Activated CD8-positive, alpha-beta memory T cell treated with anti-CD3 and anti-CD28 coated beads, Interleukin-2, amount 10 ng/mL, durations not matched to agents 7 days and 5 days (primary cell): ENCODE data around the gene RPUSD3. TPM values are rescaled to one million over a fixed set of nuclear protein-coding genes. Genes with fewer than 3 reads are reported as not detected.
A peak's percentile ranks its signal among the peaks of the same experiment; 100 is the strongest.

Experiments used
- ATAC-seq: fragments of 150-1000 bp; cut with Tn5 transposase; one replicate; pipeline ENCODE4 v1.10.0; 2021; ENCODE audit warnings: moderate library complexity
- CTCF ChIA-PET: fragments of 350-600 bp; sonication (Branson Sonifier 250); formaldehyde crosslinking; loops from one replicate; lab custom pipeline; 2021; ENCODE audit warnings: antibody characterized with exemption; lab: Charles Lee
- DNase-seq: peaks from one replicate; pipeline ENCODE4 v3.0.0-alpha.2; 2020
- H3K27ac Mint-ChIP-seq: one replicate; pipeline ENCODE4 v1.8.0; 2021; ENCODE audit warnings: mild to moderate bottlenecking, mixed read lengths
- H3K27me3 Mint-ChIP-seq: one replicate; pipeline ENCODE4 v1.8.0; 2021; ENCODE audit warnings: mixed read lengths
- H3K36me3 Mint-ChIP-seq: one replicate; pipeline ENCODE4 v1.8.0; 2021; ENCODE audit warnings: mild to moderate bottlenecking, mixed read lengths
- H3K4me1 Mint-ChIP-seq: one replicate; pipeline ENCODE4 v1.8.0; 2021; ENCODE audit warnings: mixed read lengths
- H3K4me3 Mint-ChIP-seq: one replicate; pipeline ENCODE4 v1.8.0; 2021; ENCODE audit warnings: mild to moderate bottlenecking, moderate library complexity, mixed read lengths
- H3K9me3 Mint-ChIP-seq: one replicate; pipeline ENCODE4 v1.8.0; 2022; ENCODE audit warnings: low read depth, mixed read lengths
- total RNA-seq, 2 experiments: library from RNA; stranded (reverse); gene quantifications; one replicate each; pipeline ENCODE4 v1.2.3, GENCODE V29; 2021

RPUSD3 gene
- total RNA-seq, 2 experiments from 2014 or later = 61.7 to 77.6 TPM

DNA sequence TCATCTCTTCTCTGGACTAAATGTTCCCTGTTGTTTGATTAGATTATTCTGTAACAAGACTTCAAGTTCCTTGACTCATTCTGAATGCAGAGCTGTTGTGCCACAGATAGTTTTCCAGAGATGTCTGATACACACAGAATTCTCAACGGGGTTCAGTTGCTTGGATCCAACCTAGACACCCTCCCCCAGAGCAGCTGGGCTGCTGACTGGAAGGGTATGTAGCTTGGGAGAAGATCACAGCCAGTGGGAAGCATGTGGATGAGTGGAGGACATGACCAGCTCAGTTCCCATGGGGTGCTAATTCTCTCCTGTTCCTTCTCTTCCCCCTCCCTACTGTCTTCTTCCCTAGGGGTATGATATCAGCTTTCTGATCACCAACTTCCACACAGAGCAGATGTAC is 40.3 kb downstream of the RPUSD3 start:
- H3K27ac Mint-ChIP-seq = no peak overlapping the region
- no peak for DNase-seq
- no peaks in the 10 kb centered on the region for H3K9me3 Mint-ChIP-seq
- H3K4me3 Mint-ChIP-seq = no peak overlapping the region
- CTCF ChIA-PET = interaction anchor here (1.0 to 2.9 kb wide), 3 partner anchors 10 to 77 kb away, joined by 3 to 11 read pairs (median 4); partner anchors contain the start of genes ARPC4 and TADA3
- no peaks in the 10 kb centered on the region for H3K27me3 Mint-ChIP-seq
- H3K4me1 Mint-ChIP-seq = peaks cover 33% of the 10 kb centered on the region
- H3K36me3 Mint-ChIP-seq = peaks cover 63% of the 10 kb centered on the region
- ATAC-seq = no peak

- DNase-seq = no peak
- H3K9me3 Mint-ChIP-seq = no peaks in the 10 kb centered on the region
- no peak for ATAC-seq
- no peak overlapping the region for H3K4me3 Mint-ChIP-seq
- no peak overlapping the region for H3K27ac Mint-ChIP-seq
- no peaks in the 10 kb centered on the region for H3K27me3 Mint-ChIP-seq
- peaks cover 22% of the 10 kb centered on the region for H3K4me1 Mint-ChIP-seq
- CTCF ChIA-PET = interaction anchor here (0.7 kb wide), 1 partner anchor 36 kb away, joined by 3 read pairs; no protein-coding TSS in a partner anchor
- peaks cover 69% of the 10 kb centered on the region for H3K36me3 Mint-ChIP-seq
These were observed 43.3 kb downstream of the RPUSD3 start for GRCh38 chr3:9800529-9800928.

- no peak for ATAC-seq
- Mint-ChIP-seq H3K9me3 (no peaks in the 10 kb centered on the region), H3K4me3 (no peak overlapping the region), H3K36me3 (peaks cover 61% of the 10 kb centered on the region), H3K27ac (no peak overlapping the region), H3K27me3 (no peaks in the 10 kb centered on the region), H3K4me1 (peaks cover 29% of the 10 kb centered on the region)
- no peak for DNase-seq
- CTCF ChIA-PET = interaction anchor here (2.3 kb wide), 1 partner anchor 8 kb away, joined by 9 read pairs; no protein-coding TSS in a partner anchor
These were observed 46.4 kb downstream of the RPUSD3 start for GRCh38 chr3:9797196-9797945.

DNA sequence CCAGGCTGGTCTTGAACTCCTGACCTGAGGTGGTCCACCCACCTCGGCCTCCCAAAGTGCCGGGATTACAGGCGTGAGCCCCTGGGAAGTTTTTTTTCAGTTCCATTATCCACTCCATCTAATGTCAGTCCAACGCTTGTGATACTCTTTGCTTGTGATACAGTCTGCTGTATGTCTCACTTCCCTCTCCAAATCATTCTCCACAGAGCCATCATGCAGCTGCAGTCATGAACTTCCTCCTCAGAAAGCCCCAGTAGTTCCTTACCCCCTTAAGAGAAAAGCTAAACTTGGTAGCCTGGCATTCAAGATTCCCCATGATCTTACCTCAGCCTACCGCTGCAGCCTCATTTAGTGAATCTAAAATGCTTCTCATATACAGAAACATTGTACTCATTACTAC is 48.6 kb downstream of the RPUSD3 start:
- Mint-ChIP-seq H3K27me3 (no peaks in the 10 kb centered on the region), H3K9me3 (no peaks in the 10 kb centered on the region), H3K4me3 (peak overlapping the region; percentile 28), H3K36me3 (peaks cover 54% of the 10 kb centered on the region), H3K27ac (peak overlapping the region; percentile 81), H3K4me1 (peaks cover 46% of the 10 kb centered on the region)
- ATAC-seq (no peak), DNase-seq (no peak)
- CTCF ChIA-PET = interaction anchor here (1.2 to 2.3 kb wide), 2 partner anchors 10 to 24 kb away, joined by 3 to 9 read pairs; no protein-coding TSS in a partner anchor

DNA sequence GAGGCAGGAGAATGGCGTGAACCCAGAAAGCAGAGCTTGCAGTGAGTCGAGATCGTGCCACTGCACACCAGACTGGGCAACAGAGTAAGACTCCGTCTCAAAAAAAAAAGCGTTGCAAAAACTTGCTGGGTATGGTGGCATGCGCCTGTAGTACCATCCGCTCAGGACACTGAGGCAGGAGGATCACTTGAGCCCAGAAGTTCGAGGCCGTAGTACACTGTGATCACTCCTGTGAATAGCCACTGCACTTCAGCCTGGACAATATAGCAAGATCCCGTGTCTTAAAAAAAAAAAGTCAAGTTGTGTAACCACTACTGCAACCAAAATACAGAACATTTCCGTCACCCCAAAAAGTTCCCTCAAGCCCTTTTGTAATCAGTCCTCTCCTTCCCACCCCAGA is 49.4 kb downstream of the RPUSD3 start:
- DNase-seq (no peak), ATAC-seq (no peak)
- Mint-ChIP-seq H3K4me3 (peak overlapping the region; percentile 97), H3K4me1 (peaks cover 49% of the 10 kb centered on the region), H3K9me3 (no peaks in the 10 kb centered on the region), H3K27me3 (no peaks in the 10 kb centered on the region), H3K27ac (peak overlapping the region; percentile 81), H3K36me3 (peaks cover 53% of the 10 kb centered on the region)
- CTCF ChIA-PET = interaction anchor here (1.2 to 2.7 kb wide), 5 partner anchors 10 to 62 kb away, joined by 3 to 12 read pairs (median 10); partner anchors contain the start of gene BRPF1

DNA sequence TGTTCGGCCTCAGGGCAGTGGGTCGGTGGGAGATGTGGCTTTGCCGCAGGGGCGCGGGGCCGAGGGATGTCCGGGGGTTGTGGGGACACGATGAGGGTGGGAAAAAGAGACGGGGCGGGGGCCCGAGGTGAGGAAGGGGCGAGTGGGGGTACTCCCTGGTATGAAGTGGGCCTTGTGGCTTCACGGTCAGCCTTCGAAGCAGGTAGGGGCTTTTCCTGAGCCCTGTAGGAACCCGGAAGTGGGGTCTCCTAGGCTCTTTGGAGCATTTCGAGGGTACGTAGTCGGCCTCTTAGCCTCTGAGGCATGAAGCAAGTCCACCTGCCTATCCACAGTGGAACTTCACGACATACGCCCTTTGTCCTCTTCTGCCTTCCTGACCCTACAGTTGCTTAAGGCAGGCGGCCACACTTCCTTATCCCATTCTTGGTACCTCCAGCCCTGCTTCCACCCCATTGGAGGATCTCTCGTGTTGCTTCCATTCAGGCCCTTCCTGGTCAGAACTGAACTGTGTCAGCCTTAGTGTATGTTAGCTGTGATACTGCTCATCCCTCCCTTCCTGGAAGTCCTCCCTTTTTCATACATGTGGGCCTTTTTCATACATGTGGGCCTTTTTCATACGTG is 50.5 kb downstream of the RPUSD3 start:
- no peaks in the 10 kb centered on the region for H3K27me3 Mint-ChIP-seq
- DNase-seq = peak; percentile 69
- H3K36me3 Mint-ChIP-seq = peaks cover 54% of the 10 kb centered on the region
- peaks cover 49% of the 10 kb centered on the region for H3K4me1 Mint-ChIP-seq
- ATAC-seq = peak; percentile 20
- no peaks in the 10 kb centered on the region for H3K9me3 Mint-ChIP-seq
- peak overlapping the region; percentile 97 for H3K4me3 Mint-ChIP-seq
- CTCF ChIA-PET = interaction anchor here (0.6 to 3.1 kb wide), 13 partner anchors 11 to 528 kb away, joined by 3 to 24 read pairs (median 7); partner anchors contain the start of genes BRPF1, CRELD1, OGG1 and SEC13
- H3K27ac Mint-ChIP-seq = peak overlapping the region; percentile 100

GRCh38 chr3:9792405-9793160 is 51.2 kb downstream of the RPUSD3 start, which contains the start of the genes ARPC4 and TADA3:
Gene ARPC4 (plus strand): TSS chr3:9793082. CDS start chr3:9793122, 40 bp downstream.
Gene TADA3 (minus strand): TSS chr3:9792473. CDS start chr3:9791466, 1,007 bp downstream.
- no peaks in the 10 kb centered on the region for H3K27me3 Mint-ChIP-seq
- peaks cover 51% of the 10 kb centered on the region for H3K36me3 Mint-ChIP-seq
- CTCF ChIA-PET = interaction anchor here (0.6 to 3.1 kb wide), 13 partner anchors 10 to 529 kb away, joined by 3 to 24 read pairs (median 7); partner anchors contain the start of genes BRPF1, CRELD1, OGG1 and SEC13
- H3K4me1 Mint-ChIP-seq = peaks cover 52% of the 10 kb centered on the region
- H3K27ac Mint-ChIP-seq = peak within 1 kb of the TSS; percentile 100
- ATAC-seq = peak; percentile 88
- H3K4me3 Mint-ChIP-seq = peak within 1 kb of the TSS; percentile 97
- no peaks in the 10 kb centered on the region for H3K9me3 Mint-ChIP-seq
- DNase-seq = peak; percentile 96

DNA sequence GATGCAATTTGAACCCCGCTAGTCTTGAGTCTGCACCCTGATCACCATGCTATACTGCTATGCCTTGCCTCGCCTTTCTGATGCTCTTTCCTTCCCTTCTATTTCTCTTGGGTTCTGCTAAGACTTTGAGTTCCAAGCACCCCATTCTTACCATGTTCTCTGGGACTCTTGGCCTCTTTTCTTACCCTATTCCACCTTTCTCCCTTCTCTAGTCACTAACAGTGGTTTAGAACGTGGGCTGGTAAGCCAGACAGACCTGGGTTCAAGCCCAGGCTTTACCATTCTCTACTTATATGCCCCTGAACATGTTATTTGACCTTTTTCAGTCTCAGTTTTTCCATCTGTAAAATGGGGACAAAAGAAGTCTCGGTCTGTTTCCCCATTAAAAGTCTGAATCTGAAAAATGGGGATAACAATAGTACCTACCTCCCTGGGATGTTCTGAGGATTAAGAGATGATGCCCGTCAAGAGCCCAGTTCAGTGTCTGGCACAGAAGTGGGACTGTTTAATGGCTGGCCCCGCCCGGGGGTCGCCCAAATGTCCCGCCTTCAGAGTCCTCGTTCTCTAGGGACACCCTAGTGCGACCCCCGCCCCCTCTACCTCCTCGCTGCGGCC is 51.9 kb downstream of the RPUSD3 start:
- Mint-ChIP-seq H3K9me3 (no peaks in the 10 kb centered on the region), H3K4me1 (peaks cover 51% of the 10 kb centered on the region), H3K27me3 (no peaks in the 10 kb centered on the region), H3K36me3 (peaks cover 47% of the 10 kb centered on the region), H3K27ac (peak overlapping the region; percentile 100), H3K4me3 (peak overlapping the region; percentile 97)
- ATAC-seq (no peak), DNase-seq (no peak)
- CTCF ChIA-PET = interaction anchor here (1.0 to 3.1 kb wide), 8 partner anchors 10 to 530 kb away, joined by 4 to 24 read pairs (median 8); partner anchors contain the start of genes BRPF1, OGG1, SEC13 and TTLL3

DNA sequence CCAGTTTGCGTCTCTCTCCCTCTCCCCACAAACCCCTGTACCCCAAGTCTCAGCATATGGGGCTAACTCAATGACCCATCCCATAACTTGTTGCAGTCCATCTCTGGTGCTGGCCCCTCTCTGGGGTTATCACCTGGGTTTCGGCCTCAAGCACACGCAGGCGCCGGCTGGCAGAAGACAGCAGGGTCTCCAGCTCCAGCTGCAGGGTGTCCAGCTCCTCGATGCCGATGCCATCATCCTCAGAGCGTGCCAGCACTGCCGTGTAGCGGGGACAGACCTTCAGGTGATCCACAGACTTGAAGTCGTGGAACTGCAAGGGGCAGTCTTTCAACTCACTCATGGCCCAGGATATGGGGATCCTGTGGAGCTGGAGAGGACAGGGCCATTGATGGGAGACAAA is 52.7 kb downstream of the RPUSD3 start:
- Mint-ChIP-seq H3K27me3 (no peaks in the 10 kb centered on the region), H3K9me3 (no peaks in the 10 kb centered on the region), H3K4me3 (peak overlapping the region; percentile 97), H3K4me1 (peaks cover 51% of the 10 kb centered on the region), H3K36me3 (peaks cover 53% of the 10 kb centered on the region), H3K27ac (peak overlapping the region; percentile 100)
- CTCF ChIA-PET = interaction anchor here (0.8 to 3.1 kb wide), 4 partner anchors 9 to 64 kb away, joined by 3 to 24 read pairs (median 4); partner anchors contain the start of gene TTLL3
- ATAC-seq (no peak), DNase-seq (no peak)

Other genes with a start within 250 kb of the RPUSD3 start
- 10 to 100 TPM; 50.5 to 52.7 TPM for gene MTMR14, start 194.5 kb downstream of the RPUSD3 start, total RNA-seq
- not detected for gene CPNE9, start 140.2 kb downstream of the RPUSD3 start, total RNA-seq
- 10 to 100 TPM; 48.1 to 50.1 TPM for gene BRPF1, start 112.3 kb downstream of the RPUSD3 start, total RNA-seq
- 10 to 100 TPM; 32.1 to 34.5 TPM for gene OGG1, start 94.1 kb downstream of the RPUSD3 start, total RNA-seq
- 10 to 100 TPM; 31.7 to 57.7 TPM for gene CAMK1, start 74.1 kb downstream of the RPUSD3 start, total RNA-seq
- 10 to 100 TPM; 89.8 to 90.6 TPM for gene TADA3, start 51.5 kb downstream of the RPUSD3 start, total RNA-seq
- 100 to 1,000 TPM; 274 to 300 TPM for gene ARPC4, start 50.9 kb downstream of the RPUSD3 start, total RNA-seq
- 10 to 100 TPM; 40.4 to 77.5 TPM for gene TTLL3, start 33.7 kb downstream of the RPUSD3 start, total RNA-seq
- not detected for gene CIDEC, start 36.2 kb upstream of the RPUSD3 start, total RNA-seq
- gene JAGN1, start 46.6 kb upstream of the RPUSD3 start, total RNA-seq = 10 to 100 TPM; 27.9 to 44.0 TPM
- 1 to 10 TPM in 1 of 2 experiments, under 1 TPM in 1; 0.68 to 1.9 TPM for gene IL17RE, start 58.8 kb upstream of the RPUSD3 start, total RNA-seq
- under 1 TPM; 0.30 to 0.41 TPM for gene IL17RC, start 73.1 kb upstream of the RPUSD3 start, total RNA-seq
- 10 to 100 TPM; 17.4 to 18.9 TPM for gene CRELD1, start 89.8 kb upstream of the RPUSD3 start, total RNA-seq
- 1 to 10 TPM; 3.5 to 6.4 TPM for gene PRRT3, start 108.4 kb upstream of the RPUSD3 start, total RNA-seq
- gene EMC3, start 142.8 kb upstream of the RPUSD3 start, total RNA-seq = 10 to 100 TPM; 52.5 to 63.8 TPM
- 100 to 1,000 TPM in 1 of 2 experiments, 10 to 100 TPM in 1; 75.1 to 109 TPM for gene FANCD2, start 182.4 kb upstream of the RPUSD3 start, total RNA-seq